NB4 (cell line): ENCODE data around the gene DFFB.

ENCODE experiments used
- CTCF ChIP-seq: IDR thresholded peaks from one replicate; pipeline ENCODE4 v1.5.1; 2012; ENCODE audit warnings: low read depth, low read length
- POLR2A ChIP-seq: IDR thresholded peaks from 2 replicates; pipeline ENCODE4 v1.6.1; 2011; ENCODE audit warnings: mild to moderate bottlenecking; ENCODE audit not compliant: insufficient read length; ENCODE audit errors: extremely low read depth

GRCh38 chr1:3904843-3905185 lies 47.5 kb downstream of the DFFB start:
- TF ChIP-seq POLR2A (no peak), CTCF (no peak)
